ENCODE results near the gene TNKS1BP1.
"Not testable (repeated sequence)": the region's sequence is repeated elsewhere in the genome, so short reads cannot be mapped to it uniquely, and the experiment has no call there.

Gene TNKS1BP1, protein sequence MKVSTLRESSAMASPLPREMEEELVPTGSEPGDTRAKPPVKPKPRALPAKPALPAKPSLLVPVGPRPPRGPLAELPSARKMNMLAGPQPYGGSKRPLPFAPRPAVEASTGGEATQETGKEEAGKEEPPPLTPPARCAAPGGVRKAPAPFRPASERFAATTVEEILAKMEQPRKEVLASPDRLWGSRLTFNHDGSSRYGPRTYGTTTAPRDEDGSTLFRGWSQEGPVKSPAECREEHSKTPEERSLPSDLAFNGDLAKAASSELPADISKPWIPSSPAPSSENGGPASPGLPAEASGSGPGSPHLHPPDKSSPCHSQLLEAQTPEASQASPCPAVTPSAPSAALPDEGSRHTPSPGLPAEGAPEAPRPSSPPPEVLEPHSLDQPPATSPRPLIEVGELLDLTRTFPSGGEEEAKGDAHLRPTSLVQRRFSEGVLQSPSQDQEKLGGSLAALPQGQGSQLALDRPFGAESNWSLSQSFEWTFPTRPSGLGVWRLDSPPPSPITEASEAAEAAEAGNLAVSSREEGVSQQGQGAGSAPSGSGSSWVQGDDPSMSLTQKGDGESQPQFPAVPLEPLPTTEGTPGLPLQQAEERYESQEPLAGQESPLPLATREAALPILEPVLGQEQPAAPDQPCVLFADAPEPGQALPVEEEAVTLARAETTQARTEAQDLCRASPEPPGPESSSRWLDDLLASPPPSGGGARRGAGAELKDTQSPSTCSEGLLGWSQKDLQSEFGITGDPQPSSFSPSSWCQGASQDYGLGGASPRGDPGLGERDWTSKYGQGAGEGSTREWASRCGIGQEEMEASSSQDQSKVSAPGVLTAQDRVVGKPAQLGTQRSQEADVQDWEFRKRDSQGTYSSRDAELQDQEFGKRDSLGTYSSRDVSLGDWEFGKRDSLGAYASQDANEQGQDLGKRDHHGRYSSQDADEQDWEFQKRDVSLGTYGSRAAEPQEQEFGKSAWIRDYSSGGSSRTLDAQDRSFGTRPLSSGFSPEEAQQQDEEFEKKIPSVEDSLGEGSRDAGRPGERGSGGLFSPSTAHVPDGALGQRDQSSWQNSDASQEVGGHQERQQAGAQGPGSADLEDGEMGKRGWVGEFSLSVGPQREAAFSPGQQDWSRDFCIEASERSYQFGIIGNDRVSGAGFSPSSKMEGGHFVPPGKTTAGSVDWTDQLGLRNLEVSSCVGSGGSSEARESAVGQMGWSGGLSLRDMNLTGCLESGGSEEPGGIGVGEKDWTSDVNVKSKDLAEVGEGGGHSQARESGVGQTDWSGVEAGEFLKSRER (N-terminal part only)

DNA sequence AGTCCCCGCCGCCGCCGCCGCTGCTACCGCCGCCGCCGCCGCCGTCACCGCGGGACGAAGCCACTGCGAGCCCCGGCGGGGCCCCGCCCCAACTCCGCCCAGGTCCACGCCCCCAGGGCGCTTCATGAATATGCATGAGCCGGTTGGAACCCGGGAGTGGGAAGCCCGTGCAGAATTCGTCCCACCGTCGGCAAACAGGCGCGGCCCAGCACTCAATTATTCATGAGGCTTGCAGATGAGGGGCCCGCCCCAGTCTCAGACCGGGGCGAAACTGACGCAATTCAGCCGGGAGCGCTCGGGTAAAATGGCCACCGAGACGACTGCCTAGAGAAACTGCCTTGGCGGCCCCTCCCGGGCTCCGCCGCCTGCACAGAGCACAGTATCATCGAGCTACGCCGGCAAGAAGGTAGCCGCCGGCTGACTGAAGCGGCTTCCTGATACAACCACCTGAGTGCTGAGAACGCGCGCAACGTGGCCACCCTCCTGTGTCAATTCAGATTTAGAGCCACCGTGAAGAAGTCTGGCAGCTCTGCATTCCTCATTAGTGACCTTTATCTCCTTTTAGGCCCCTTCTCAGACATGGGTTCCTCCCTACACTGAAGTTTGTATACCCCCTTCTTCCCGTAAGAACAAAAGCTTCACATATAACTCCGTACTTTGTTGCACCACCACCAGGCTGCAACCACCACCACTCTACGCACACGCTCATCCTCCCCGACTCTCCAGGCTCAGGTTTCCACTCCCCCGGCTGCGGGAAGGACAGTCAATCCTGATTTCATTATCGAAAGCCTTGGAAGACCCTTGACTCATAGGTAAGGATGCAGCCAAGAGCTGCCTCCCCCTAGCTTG is at the start of gene TNKS1BP1:
TNKS1BP1 (minus strand) TSS at position 67 of the 849 bp plus-strand sequence. CDS start 3,067 bp downstream, outside the sequence.
- DNase-seq (ENCODE audit: low spot score), result peak; percentile 87

DNA sequence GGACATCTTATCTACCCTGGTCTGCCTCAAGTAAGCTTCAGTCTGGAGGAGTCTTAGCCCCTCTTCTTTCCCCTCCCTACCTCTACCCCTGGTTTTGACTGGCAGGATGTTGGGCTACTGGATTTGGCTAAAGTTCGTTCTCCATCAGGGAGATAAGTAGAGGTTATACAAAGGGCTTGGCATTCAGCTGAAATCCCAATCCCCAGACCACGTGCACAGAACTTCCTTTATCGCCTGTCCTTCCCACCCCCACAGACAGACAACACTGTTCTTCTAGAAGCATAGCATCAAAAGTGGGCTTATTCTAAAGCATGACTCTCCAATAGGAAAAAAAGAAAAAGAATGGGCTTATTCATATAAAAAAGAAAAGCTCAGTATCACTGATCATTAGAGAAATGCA is 48.4 kb upstream of the TNKS1BP1 start:
- no peak for DNase-seq (ENCODE audit: low spot score)

DNA sequence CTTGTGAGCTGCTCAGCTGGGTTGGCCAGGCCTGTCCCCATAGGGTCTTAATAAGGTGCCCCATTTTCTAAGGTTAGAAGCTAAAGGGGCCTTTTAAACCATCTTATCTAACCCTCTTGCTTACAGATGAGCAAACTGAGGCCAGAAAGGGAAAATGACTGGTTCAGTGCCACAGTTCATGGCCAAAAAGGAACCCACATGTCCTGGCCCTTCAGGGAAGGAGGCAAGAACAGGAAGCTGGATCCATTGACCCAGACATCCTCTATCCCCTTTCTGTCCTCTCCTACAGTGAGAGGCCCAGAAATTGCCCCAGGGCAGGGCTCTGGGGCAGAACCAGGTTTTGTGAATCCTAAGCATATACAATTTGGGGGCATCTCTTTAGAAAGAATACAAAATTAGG is 46.2 kb upstream of the TNKS1BP1 start:
- DNase-seq (ENCODE audit: low spot score), result no peak

DNA sequence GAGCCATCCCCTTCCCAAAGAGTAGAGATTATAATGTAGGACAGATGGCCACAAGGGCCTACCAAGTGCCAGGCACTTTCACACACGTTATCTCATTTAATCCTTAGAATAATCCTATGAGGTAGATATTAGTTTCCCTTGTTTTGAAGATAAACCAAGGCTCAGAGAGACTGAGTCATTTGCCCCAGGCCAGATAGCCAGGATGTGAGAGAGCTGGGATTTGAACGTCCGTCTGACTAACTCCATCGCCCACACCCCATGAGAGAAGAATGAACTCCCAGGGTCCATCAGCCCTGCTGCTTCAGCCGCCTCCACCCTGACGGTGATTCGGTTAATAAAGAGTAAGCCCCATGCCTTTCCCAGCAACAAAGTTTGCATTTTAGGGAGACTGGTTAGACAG is 45.5 kb upstream of the TNKS1BP1 start:
- DNase-seq (ENCODE audit: low spot score), result no peak

DNA sequence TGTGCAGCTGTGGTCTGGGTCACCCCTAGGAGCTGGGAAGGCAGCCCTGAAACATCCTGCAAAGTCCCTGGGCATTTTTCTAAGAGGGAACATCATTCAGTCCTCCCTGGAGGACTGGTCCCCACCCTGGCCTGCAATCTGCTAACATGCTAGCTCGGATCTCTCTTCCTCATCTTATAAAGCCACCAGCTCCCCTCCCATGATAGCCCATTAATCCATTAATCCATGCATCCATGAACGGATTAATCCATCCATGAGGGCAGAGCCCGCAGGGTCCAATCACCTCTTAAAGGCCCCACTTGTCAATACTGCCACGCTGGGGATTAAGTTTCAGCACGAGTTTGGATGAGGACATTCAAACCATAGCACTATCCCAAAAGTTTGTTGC is 44.1 kb upstream of the TNKS1BP1 start:
- no peak for DNase-seq (ENCODE audit: low spot score)

DNA sequence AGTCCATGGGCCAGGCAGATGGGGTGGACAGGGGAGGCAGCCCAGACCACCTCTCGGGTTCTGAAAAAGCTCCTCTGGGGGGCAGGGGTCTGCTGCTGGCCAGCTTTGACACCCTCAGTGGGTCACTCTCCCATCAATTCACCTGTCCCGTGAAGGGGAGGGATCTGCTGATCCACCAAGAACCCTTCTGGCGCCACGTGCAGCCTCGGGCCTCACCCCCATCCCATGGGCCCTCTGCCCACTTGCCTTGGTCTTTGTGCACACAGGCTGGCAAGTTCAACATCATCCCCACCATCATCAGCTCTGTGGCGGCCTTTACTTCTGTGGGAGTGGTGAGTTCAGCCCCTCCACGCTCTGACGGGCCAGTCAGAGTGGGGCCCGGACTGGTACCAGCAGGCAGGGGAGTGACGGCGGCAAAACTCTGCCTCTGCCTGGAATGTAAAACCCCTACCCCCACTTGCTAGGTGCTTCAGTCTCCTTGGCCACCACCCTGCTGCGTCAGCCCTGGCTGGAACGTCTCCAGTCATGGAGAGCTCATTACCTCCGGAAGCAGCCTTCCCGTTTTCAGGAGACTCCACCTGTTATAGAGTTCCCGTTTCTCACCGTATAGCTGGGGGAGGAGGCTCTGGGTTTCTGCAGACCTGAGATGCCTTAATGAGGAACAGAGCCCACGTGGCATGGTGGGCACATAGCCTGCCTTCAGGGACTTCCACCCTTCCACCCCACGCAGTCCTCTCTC is 43.5 kb upstream of the TNKS1BP1 start:
- no peak for DNase-seq (ENCODE audit: low spot score)

DNA sequence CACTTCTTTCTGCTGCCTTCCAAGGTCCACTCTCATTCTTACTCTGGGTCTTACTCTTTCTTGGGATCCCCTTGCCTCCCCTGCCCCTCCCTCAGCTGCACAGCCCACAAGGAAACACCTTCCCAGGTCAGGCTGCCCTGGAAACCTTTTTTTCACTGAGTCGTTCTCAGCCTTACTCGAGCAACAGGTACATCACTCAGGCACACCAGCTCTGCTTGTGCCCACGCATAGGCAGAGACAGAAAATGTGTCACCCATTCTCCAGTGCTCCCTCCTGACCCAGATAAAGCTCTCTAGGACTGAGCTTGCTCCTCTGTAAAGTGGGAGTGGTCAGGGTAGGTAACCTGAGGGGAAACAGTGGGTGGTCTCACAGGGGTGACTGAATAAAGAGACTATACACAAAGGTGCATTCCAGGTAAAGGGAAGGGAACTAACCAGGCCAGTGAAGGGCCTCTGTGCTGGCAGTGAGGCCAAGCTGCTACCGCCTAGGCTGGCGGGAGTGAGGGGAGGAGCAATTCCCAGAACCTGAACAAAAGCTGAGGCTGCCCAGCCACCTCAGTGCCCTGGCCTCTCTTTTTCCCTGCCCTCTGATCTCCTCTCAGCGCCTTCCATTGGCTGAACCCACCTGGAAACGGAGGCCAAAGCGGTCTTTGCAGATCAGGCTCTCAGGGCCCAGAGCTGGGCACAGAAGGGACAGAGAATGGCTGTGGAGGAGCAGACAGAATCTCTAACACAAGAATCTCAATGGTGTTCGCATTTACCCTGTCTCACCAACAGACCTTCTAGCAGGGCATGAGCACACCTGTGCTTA is 40.3 kb upstream of the TNKS1BP1 start:
- DNase-seq (ENCODE audit: low spot score), result no peak

DNA sequence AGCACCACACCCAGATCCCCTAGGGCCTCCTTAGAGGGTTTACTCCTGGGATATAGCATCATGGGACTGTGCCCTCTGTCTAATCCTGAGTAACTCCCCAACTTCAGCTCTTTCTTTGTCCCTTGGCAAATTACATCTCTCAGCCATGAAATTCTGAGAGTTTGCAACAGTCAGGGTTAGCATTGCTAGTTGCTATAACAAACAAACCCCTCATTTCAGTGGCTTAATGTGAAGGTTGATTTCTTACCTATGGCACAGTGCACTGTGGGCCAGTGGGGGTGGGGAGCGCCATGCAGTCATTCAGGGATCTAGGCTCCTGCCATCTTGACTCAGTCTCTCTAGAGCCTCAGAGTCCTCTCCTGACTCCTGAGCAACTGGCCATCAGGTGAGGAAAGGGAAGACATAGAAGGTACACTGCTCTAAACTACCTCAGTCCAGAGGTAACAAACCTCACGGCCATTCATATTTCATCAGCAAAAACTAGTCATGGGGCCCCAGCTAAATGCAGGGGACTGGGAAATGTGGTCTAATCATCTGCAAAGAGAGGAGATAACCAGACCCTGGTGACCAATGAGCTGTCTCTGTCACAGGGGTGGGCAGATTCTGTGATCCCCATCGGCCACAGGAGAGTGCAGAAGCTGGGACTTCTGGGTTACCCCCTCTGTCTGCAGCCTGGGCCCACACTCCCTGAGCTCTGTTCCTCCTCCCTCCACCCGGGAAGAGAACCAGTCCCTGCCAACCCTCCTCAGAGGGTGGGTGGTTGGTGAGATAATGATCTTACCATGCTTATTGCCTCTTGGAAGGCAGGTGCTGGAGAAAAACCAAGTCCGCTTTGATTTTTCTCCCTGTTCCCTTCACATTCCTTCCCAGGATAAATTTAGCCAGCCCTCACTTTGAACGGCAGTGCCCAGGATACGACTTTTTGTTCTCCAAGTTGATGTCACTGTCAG is 38.7 kb upstream of the TNKS1BP1 start:
- no peak for DNase-seq (ENCODE audit: low spot score)

DNA sequence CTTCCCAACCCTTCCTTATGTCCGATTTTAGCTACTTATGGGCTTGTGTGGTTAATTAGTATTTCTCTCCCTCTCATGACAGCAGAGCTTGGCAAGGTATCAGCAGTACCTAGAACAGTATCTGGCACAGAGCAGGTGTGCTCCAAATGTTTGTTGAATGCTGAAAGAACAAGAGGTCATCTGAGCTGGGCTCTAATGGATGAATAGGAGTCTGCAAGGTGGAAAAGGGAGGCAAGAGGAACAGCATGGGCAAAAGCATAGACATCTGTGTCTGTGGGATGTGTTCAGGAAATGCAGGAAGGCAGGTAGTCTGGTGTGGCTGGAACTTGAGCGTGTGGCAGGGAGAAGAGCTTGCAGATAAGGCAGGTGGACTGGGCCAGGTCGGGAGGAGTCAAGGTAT is 37.2 kb upstream of the TNKS1BP1 start:
- DNase-seq (ENCODE audit: low spot score), result no peak

DNA sequence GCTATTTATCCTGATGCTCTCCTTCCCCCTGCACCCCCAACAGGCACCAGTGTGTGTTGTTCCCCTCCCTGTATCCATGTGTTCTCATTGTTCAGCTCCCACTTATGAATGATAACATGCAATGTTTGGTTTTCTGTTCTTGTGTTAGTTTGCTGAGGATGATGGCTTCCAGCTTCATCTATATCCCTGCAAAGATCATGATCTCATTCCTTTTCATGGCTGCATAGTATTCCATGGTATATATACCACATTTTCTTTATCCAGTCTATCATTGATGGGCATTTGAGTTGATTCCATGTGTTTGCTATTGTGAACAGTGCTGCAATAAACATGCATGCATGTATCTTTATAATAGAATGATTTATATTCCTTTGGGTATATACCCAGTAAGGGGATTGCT is 36.7 kb upstream of the TNKS1BP1 start:
- not testable (repeated sequence) for DNase-seq (ENCODE audit: low spot score)

DNA sequence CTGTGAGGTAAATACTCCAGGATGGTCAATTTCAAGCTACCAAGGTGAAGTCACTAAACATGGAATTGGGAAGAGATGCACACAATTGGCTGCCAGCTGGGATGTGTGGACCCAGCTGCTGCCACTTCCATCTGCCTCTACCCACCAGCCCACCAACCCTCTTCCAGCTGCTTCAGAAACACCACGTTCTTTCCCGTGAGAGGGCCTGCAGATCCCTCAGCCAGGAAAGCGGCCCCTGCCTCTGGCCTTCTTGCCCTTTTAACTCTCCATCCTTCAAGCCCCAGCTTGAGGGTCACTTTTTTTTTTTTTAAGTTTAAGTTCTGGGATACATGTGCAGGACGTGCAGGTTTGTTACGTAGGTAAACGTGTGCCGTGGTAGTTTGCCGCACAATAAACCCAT is 36.2 kb upstream of the TNKS1BP1 start:
- DNase-seq (ENCODE audit: low spot score), result no peak

DNA sequence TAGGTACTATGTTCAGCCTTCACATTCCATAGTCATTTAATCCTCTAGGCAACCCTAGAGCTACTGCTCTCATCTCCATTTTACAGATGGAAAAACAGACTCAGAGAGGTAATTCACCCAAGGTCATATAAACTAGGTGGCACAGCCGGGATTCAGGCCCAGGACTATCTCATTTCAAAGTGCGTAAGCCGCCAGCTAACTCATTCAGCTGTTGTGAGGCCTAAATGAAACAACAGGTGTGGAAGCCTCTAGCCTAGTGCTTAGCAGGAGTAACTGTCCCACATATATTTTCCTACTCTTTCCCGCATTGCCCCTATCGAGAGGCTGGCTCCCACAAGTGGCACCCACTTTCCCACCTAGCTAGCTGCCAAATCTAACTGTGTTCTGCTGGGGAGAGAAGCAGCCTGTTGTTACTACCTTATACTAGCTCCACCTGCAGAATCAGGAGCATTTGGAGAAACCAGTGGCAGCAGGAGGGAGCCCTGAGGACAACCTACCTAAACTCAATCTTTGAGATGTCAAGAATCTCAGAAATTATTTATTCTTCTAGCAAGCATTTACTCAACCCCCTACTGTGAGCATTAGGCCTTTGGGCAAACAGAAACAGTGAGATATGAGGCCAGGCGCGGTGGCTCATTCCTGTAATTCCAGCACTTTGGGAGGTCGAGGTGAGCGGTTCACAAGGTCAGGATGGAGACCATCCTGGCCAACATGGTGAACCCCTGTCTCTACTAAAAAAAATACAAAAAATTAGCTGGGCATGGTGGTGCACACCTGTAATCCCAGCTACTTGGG is 35.3 kb upstream of the TNKS1BP1 start:
- DNase-seq (ENCODE audit: low spot score), result no peak

DNA sequence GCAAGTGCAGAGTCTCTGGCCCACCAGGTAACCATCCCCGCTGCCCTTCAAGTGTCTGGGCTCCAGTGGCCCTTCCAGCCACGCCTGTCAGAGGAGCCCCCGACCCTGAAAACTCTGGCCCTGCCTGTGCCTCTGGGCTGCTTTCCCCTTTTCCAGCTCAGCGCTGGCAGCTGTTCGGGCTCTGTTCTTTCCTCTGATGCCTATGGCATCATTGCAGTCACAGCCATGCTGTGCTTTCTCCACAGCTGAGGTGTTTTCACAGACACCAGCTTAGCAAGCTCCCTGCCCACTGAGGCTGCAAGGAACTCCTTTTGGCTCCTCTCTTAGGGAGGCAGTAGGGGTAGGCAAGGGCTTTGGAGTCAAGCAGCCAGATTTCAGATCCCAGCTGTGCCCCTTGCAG is 34.6 kb upstream of the TNKS1BP1 start:
- DNase-seq (ENCODE audit: low spot score), result no peak

DNA sequence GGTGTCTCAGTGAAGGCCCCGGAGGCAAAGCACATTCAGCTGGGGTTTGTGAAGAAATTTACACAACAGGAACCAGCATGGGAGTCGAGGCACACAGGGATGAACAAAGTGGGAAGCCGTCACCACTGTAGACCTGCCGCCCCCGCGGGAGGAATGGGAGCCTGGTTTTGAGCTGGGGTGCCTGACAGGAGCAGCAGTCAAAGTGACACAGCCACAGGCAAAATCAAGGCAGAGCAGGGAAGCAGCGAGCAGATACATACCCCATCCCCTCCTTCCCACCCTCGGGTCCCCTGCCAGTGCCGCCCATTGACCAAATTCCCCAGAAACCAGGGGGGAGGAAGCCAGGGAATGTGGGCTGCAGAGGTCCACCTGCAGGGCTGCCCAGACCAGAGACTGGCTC is 34.2 kb upstream of the TNKS1BP1 start:
- no peak for DNase-seq (ENCODE audit: low spot score)

DNA sequence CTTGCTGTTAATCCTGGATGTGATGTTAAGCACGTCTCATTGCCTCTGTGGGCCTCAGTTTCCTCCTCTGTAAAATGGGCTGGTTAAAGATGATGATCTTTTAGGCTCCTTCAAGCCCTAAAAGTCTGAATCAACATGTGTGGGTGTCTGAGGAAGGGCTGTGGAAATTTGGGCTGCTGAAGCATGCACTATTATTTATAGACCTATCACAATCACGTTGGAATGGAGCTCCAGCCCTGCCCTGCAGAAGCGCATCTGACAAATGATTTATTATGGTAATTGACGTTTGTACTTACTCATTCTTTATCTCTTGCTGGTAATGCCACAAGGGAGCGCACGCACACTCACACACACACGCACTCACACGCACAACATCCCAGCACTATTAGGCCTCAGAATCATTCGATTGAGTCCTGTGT is 33.8 kb upstream of the TNKS1BP1 start:
- no peak for DNase-seq (ENCODE audit: low spot score)

DNA sequence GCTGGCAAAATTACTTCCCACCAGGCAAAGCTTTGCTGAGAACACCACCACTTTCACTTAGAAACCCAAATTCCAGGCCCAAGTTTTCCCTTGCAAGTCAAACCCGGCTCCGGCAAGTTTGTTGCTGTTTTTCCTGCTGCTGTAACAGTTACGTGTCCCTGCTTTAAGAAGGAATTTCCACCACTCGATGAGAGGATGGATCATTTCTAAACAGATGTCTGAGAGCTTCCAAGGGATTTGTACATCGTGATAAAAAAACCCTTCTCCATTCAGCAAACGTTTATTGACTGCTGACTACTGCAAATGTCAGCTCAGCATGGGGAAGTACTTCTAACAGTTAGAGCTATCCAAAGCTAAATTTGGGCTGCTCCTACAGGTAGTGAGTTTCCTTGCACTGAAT is 33.1 kb upstream of the TNKS1BP1 start:
- no peak for DNase-seq (ENCODE audit: low spot score)

DNA sequence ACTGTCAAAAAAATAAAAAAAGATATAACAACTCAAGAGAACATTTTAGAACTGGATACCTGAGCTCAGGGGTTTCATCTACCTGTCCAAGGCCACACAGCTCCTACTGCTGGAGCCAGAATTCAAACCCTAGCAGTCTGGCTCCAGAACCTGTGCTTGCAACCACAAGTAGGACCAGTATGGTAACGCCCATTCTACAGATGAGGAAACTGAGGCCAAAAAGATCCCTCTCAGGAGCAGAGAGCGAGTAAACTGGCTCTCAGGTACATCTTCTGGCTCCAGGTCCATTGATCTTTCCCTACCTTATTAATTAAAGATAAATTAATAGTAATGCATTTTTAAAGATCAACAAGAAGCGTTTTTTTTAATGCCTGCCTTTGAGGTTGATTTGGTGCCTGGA is 32.6 kb upstream of the TNKS1BP1 start:
- DNase-seq (ENCODE audit: low spot score), result no peak

DNA sequence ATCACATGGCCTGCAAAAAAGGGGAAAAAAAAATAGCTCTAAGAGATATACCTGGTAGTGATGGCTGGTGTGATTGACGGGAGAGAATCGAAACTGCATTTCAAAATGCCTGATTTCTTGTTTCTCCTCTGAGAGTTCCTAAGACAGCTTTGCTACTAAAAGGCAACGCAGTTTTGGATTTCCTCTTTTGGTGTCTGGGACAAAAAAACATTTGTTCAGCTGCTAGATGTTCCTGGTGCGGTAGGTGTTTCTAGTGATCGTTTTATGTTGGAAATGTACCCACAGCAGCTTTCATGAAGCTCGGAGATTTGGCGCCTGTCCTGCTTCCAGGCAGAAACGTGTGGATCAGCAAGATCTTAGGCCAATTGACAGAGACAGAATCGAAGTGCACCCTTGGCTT is 31.5 kb upstream of the TNKS1BP1 start:
- DNase-seq (ENCODE audit: low spot score), result no peak
